Panc1 (cell line): Measurements from ENCODE around the gene TAS2R38. TPM values are rescaled to one million over a fixed set of nuclear protein-coding genes. Genes with fewer than 3 reads are reported as not detected.

Source experiments
- ATAC-seq: fragments of 200-7000 bp; cut with Tn5 transposase; 2 replicates; pipeline ENCODE4 v1.9.1; 2020; ENCODE audit warnings: mild to moderate bottlenecking, moderate library complexity
- BruUV-seq: library from RNA; stranded (reverse); fragments of 400-500 nt; replicated peaks from 2 replicates; lab custom pipeline; 2021; lab: Mats Ljungman, UMichigan
- CTCF ChIA-PET: fragments of 300-600 bp; sonication (Branson Sonifier 250); formaldehyde crosslinking; loops from one replicate; lab custom pipeline; 2022; ENCODE audit warnings: antibody characterized with exemption; lab: Charles Lee
- POLR2A ChIA-PET: fragments of 300-600 bp; sonication (Branson Sonifier 250); formaldehyde crosslinking; loops from one replicate; lab custom pipeline; 2022; ENCODE audit warnings: antibody characterized with exemption; lab: Charles Lee
- DNase-seq: peaks from one replicate; pipeline ENCODE4 v3.0.0-alpha.2; 2010; ENCODE audit warnings: low read depth, low spot score
- H3K27ac ChIP-seq: 2 replicates; pipeline ENCODE4 v1.5.1; 2011; ENCODE audit warnings: mild to moderate bottlenecking, low read length, inconsistent platforms
- H3K27me3 ChIP-seq: fragments of 200-500 bp; sonication (Bioruptor generic); 2 replicates; pipeline ENCODE4 v1.6.0; 2014; ENCODE audit warnings: low read length, inconsistent platforms; ENCODE audit not compliant: control insufficient read depth, insufficient read depth
- H3K36me3 ChIP-seq: fragments of 200-500 bp; sonication (Bioruptor generic); 2 replicates; pipeline ENCODE4 v1.5.1; 2014; ENCODE audit warnings: inconsistent platforms, mild to moderate bottlenecking, low read length, moderate library complexity; ENCODE audit not compliant: control insufficient read depth, insufficient read depth
- H3K4me1 ChIP-seq: 2 replicates; pipeline ENCODE4 v1.5.1; 2011; ENCODE audit warnings: inconsistent platforms, mild to moderate bottlenecking, low read length, moderate library complexity; ENCODE audit not compliant: control insufficient read depth, insufficient read depth
- H3K4me3 ChIP-seq, 2 experiments: 2 replicates each; pipeline ENCODE4 v1.5.1; 2011 to 2012; ENCODE audit warnings: low read depth in 2 of 2, low read length in 2 of 2, mild to moderate bottlenecking in 2 of 2, inconsistent platforms in 1 of 2, moderate library complexity in 1 of 2
- H3K9me3 ChIP-seq: fragments of 200-500 bp; sonication (Bioruptor generic); 2 replicates; pipeline ENCODE4 v1.5.1; 2014; ENCODE audit warnings: low read depth, mild to moderate bottlenecking, inconsistent platforms, low read length, moderate library complexity; ENCODE audit not compliant: control insufficient read depth, insufficient read depth
- CTCF ChIP-seq: fragments of 450-650 bp; IDR thresholded peaks from 2 replicates; pipeline ENCODE4 v1.5.1; 2017; ENCODE audit warnings: mild to moderate bottlenecking
- POLR2AphosphoS5 ChIP-seq: IDR thresholded peaks from 2 replicates; pipeline ENCODE4 v1.6.1; 2012; ENCODE audit warnings: mild to moderate bottlenecking, low read depth, low read length, moderate library complexity
- SIN3A ChIP-seq: IDR thresholded peaks from 2 replicates; pipeline ENCODE4 v1.6.1; 2012; ENCODE audit warnings: low read depth, mild to moderate bottlenecking, low read length, moderate library complexity, borderline replicate concordance; ENCODE audit not compliant: insufficient read depth
- TCF7L2 ChIP-seq: IDR thresholded peaks from 2 replicates; pipeline ENCODE4 v1.6.1; 2011; ENCODE audit warnings: mild to moderate bottlenecking, low read depth, low read length, inconsistent platforms
- in situ Hi-C: cut with HindIII; loops from 2 replicates; pipeline ENCODE4 v1.10.0; 2016; ENCODE audit warnings: low sequenced_read_pairs, low pct_unique_long_range_greater_than_20kb
- intact Hi-C: fragments of 100-400 bp; cut with micrococcal nuclease; formaldehyde crosslinking; loops from one replicate; pipeline ENCODE4 v1.10.0; 2022; ENCODE audit not compliant: unreplicated experiment
- total RNA-seq: library from RNA; stranded (reverse); gene quantifications from one replicate; pipeline ENCODE4 v1.2.1, GENCODE V29; 2021; ENCODE audit not compliant: unreplicated experiment

Gene TAS2R38
- total RNA-seq, 1 experiment from 2014 or later = not detected

- in situ Hi-C loops = no loop called here
- H3K9me3 ChIP-seq = no peaks in the 10 kb centered on the region
- DNase-seq (no peak), ATAC-seq (no peak)
- CTCF ChIA-PET = interaction anchor here (0.7 kb wide), 1 partner anchor 803 kb away, joined by 5 read pairs; no protein-coding TSS in a partner anchor
- POLR2A ChIA-PET = no interaction called here
- H3K27me3 ChIP-seq = no peaks in the 10 kb centered on the region
- no TSS peak for BruUV-seq
- TF ChIP-seq TCF7L2 (no peak), POLR2AphosphoS5 (no peak), SIN3A (no peak), CTCF (no peak)
- H3K36me3 ChIP-seq = no peaks in the 10 kb centered on the region
- no peak overlapping the region for H3K27ac ChIP-seq
- H3K4me1 ChIP-seq = no peaks in the 10 kb centered on the region
- no peak overlapping the region for H3K4me3 ChIP-seq
- intact Hi-C loops = no loop called here
Observed at GRCh38 chr7:141928146-141928844, 45.3 kb downstream of the TAS2R38 start.

Other genes with a start within 250 kb of the TAS2R38 start
- gene SSBP1, start 235.4 kb downstream of the TAS2R38 start, total RNA-seq = 174 TPM
- gene TAS2R3, start 209.7 kb downstream of the TAS2R38 start, total RNA-seq = 0.49 TPM
- gene TAS2R4, start 197.1 kb downstream of the TAS2R38 start, total RNA-seq = 0.57 TPM
- gene TAS2R5, start 183.6 kb downstream of the TAS2R38 start, total RNA-seq = 0.77 TPM
- not detected for gene PRSS37, start 132.3 kb downstream of the TAS2R38 start, total RNA-seq
- gene OR9A4, start 57.4 kb downstream of the TAS2R38 start, total RNA-seq = not detected
- gene CLEC5A, start 26.8 kb downstream of the TAS2R38 start, total RNA-seq = not detected
- 0.03 TPM for gene MGAM, start 22.1 kb upstream of the TAS2R38 start, total RNA-seq
- 0.10 TPM for gene MGAM2, start 137.9 kb upstream of the TAS2R38 start, total RNA-seq